Activated T-cell treated with anti-CD3 and anti-CD28 coated beads for 1 hour (primary cell): ENCODE data around the gene CDK5R1.

Experiments used
- DNase-seq: peaks from one replicate; pipeline ENCODE4 v3.0.0-alpha.2; 2020; ENCODE audit warnings: low read depth

The CDK5R1 gene

DNA sequence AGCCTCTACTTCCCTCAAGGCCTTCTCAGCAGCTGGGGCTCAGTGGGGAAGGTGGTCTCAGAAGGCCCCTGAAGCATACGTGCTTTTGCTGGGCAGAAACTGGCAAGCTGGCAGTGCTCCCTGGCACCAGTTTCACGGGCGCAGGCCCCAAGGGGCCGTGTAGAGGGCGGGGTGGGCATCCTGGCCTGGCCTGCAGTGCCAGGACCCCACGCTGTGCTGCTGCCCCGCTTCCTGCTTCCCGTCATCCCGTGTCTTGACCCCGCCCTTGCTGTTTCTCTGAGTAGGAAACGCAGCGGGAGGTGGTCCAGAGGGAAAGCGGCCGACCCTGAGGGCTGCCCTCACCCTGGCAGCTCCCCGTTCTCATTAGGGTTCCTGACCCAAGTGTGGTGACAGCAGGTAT is 6.8 kb downstream of the CDK5R1 start:
- no peak for DNase-seq

DNA sequence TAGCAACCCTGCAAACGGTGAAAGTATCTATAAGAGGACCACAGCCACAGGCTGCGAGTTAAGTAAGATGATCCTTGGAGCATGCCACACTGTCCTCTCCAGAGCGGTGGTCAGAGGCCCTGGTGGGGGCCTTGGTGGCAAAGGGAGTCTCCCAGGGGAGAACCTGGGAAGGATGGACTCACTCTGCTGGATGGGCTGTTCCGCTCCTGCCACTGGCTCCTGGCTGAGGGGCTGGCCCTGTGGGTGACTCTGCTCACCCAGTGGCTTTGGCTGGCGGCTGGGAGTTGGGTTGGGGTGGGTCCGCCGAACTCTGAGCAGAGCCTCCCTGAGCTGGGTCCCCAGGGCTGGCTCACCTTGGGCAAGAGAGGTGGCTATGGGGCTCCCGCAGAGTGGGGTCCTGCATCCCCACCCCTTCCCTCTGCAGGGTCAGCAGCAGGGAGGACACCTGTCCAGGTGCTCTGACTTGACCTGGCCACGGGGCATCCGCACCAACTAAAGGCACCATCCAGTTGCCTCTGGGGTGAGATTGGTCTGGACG is 7.3 kb downstream of the CDK5R1 start:
- no peak for DNase-seq

DNA sequence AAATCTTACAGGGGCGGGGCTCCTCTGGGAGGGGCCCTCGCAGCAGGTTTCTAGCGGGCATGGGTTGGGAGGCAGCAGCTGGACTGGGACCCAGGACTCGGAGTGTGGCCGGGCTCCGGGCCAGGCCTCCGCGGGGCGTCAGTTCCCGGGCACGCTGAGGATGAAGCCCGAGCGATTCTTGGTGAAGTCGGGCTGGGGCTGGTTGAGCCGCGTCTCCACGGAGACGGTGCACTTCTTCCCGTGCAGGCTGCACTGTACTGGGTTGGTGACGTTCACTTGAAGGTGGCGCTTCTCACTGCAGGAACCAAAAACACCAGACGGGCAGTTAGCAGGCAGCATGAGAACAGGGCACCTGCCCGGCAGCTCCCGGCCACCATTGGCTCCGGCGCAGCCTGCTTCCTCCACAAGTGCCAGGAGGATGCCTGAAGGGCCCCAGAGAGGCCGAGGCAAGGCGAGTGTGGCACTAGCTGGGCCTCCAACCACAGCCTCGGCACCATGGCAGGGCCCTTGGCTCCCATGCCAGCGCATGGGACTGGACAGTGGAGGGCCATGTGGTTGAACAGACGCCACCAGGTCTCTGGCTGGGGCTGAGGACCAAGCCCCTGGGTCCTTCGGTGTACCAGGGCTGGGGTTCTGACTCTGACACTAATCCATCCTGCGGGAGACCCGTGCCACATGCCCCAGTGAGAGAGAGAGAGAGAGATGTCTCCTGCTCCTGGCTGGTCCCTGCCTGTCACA is 8.0 kb downstream of the CDK5R1 start:
- no peak for DNase-seq

DNA sequence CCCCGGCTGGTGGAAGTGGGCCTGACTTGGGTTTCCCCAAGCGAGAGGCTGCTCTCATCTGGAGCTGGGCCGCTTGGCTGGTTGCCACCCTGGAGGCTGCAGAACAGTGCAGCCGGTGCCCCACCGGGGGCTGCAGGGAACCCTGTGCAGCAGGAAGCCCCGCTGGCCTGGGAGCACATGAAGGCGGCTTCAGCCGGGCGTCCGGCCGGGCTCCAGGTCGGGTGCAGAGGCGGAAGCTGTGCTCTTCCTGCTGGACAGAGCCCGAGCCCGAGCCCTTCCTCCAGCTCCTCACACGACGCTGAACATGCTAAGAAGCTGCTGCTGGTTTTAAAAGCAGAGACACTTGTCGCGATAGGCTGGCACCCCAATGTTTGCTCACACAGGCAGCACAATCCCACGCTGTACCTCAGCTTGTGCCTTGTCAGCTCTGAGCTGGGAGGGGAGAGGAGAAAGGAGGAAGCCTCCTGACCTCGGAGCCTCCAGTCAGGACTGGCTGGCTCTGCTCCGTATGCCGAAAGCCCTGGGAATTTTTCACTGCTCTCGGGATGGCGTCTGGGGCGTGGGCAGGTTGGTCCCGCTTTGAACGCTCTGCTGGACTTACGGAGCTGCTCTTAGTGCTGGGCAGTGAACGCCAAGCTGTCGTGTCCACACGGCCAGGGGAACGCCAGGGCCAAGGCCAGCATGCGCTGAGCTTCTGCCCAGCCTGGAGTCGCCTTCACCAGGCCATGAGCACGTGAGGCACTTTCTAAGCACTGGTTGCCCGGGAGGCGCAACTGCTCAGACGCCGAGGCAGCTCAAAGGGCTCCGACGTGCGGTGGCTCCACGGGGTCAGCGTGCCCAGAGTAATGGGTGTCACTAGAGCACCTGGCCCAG is 8.8 kb downstream of the CDK5R1 start:
- DNase-seq = no peak

GRCh38 chr17:32496395-32497073 is 9.7 kb downstream of the CDK5R1 start:
- no peak for DNase-seq

DNA sequence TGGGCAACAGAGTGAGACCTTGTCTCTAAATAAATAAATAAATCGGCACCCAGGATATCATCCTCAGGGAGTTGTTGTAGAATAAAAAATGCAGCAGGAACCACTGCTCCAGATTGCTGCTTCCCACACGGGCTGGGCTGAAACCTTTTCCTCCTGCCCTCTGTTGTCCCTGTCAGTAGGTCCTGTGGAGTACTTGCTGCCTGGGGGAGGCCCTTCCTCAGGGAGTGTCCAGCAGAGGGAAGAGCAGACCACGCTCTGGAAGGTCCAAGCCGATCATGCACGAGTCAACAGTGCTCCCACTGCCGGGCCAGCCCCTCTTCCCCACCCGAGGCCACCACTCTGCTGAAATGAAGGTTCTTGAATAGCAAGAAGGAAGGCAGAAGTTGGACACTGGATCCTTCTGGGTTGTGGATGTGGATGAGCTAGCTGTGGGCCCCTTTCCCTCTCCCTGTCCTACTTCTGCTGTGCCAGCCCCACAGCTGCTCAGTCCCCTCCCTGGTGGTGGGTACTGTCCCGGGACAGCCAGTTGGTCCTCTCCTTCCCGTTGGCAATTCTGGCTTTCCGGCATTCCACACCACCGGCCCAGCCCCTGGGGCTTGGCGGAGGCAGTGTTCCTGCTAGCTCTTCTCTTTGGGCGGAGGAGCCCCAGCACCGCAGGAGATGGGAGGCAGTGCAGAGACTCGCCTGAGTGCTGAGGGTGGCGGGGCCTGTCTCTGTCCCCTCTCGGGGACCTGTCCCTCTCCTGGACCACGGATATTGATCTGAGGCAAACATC is 10.8 kb downstream of the CDK5R1 start:
- no peak for DNase-seq

GRCh38 chr17:32498391-32498790 is 11.6 kb downstream of the CDK5R1 start:
- no peak for DNase-seq

DNA sequence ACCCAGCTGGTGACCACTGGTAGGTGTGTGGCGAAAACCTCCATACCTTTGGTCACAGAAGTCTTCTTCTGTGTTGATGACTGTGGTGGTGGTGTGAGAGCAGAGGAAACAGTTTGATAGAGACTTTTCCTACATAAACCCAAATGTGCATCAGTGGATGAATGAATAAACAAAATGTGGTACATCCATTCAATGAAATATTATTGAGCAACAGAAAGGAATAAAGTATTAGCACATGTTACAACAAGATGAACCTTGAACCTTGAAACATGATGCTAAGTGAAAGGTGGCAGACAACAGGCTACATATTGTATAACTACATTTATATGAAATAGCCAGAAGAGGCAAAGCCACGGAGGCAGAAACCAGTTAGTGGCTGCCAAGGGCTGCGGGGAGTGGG is 15.2 kb downstream of the CDK5R1 start:
- DNase-seq = no peak

DNA sequence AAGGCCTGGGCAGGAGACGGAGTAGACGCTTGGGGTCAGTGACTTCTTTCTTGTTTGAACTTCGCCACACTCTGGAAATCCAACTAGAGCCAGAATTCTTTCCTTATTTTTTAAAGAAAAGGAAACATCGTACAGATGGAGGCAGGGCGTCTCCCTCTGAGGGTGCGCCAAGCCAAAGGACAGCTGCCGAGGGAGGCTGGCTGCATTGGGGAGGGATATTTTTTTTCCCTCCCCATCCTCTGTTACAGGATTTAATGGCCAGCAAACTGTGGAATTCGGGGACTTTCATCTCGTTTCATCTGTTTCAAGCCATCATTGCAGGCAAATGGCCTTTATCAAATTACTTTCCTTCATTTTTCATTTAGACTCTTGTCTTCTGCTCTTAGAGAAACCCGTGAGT is 15.9 kb downstream of the CDK5R1 start:
- DNase-seq = no peak

GRCh38 chr17:32503251-32504165 is 16.7 kb downstream of the CDK5R1 start:
- no peak for DNase-seq

- no peak for DNase-seq
Observed at GRCh38 chr17:32504166-32504990, 17.6 kb downstream of the CDK5R1 start.

- no peak for DNase-seq
Observed at GRCh38 chr17:32508926-32509325, 22.1 kb downstream of the CDK5R1 start.

DNA sequence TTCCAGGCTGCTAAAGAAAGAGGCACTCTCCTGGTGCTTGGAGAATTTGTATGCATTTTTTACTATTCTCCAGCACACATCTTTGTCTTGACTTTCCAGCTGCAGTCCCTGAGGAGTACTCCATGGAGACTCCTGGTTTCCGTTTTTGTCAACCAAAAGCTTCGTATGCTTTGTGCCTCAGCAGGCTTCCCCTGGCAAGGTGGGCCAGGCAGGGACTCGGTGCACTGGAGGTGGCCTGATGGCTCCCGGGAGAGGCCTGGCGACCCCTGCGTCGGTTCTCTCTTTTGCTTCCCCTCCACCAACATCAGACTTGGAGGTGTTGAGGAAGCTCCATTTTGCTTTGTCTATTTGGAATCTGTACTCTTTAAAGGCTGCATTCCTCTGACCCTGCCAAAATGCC is 23.7 kb downstream of the CDK5R1 start:
- DNase-seq = no peak

- DNase-seq = no peak
Observed at GRCh38 chr17:32512328-32512727, 25.5 kb downstream of the CDK5R1 start.

DNA sequence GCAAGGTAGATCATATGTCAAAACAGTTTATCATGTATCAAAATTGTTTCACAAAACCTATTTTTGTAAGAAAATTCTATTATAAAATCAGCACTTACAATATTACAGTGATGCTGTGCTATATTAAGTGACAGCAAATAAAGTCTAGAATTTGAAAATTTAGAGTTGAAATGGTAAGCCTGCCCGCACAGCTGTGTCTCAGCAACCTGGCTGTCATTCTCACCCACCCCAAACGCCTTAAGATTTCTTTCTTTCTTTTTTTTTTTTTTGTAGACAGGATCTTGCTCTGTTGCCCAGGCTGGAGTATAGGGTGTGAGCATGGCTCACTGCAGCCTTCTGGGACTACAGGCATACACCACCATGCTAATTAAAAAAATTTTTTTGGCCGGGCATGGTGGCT is 26.8 kb downstream of the CDK5R1 start:
- DNase-seq = no peak

GRCh38 chr17:32514606-32515005 is 27.8 kb downstream of the CDK5R1 start:
- DNase-seq = no peak

DNA sequence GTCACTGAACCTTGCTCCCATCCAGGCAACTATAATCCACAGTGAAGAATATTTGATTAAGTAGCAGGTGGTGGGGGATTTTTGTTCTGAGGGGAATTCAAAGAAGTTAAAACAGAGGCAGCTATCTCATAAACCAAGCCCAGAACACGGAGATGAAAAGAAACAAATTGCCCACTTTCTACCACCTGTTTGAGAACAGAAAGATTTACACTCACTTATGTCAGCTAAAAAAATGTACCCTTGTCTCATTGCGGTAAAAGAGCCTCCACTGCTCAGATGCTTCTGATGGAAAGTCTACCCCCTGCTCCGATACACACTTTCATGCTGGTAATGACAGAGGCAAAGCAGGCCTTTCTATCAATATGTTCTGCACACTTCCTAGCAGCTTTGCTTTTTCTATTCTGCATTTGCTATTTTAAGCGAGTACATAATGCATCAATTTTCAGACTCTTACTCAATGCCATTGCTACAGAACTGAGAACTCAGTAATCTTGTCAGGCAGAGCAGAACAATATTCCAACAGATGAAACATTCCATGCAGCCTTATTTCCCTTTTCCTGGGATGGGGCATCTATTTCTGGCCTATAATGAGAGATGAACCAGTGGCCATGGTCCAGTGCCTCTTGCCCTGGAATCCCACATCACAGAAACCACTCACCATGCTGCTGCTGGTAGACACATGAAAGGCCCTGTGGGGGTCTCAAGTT is 29.0 kb downstream of the CDK5R1 start:
- DNase-seq = no peak

GRCh38 chr17:32516450-32516849 is 29.7 kb downstream of the CDK5R1 start:
- DNase-seq = no peak
